HTR-8/SVneo (cell line): ENCODE data around the gene PFDN1.

Source experiments
- DNase-seq: peaks from one replicate; pipeline ENCODE4 v3.0.0; 2011; ENCODE audit warnings: low spot score, mixed read lengths; ENCODE audit not compliant: insufficient read length
- FAIRE-seq: peaks from 2 replicates; lab custom pipeline; 2011; peaks lifted over from hg19 to GRCh38; lab: Jason Lieb, UNC

Gene PFDN1

DNA sequence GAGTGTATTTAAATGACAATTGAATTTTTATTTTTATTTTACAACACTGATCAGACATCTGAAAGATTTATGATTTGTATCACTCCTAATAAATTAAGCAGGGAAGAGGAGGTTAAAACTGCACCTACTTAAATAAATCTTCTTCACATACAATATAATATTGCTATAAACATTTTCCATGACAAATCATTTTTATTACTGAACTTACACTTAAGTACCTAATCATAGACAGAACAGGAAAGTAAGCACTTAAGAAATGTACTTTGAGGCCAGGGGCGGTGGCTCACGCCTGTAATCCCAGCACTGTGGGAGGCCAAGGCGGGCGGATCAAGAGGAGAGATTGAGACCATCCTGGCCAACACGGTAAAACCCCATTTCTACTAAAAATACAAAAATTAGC is 3.8 kb downstream of the PFDN1 start:
- DNase-seq, result no peak
- no peak for FAIRE-seq

DNA sequence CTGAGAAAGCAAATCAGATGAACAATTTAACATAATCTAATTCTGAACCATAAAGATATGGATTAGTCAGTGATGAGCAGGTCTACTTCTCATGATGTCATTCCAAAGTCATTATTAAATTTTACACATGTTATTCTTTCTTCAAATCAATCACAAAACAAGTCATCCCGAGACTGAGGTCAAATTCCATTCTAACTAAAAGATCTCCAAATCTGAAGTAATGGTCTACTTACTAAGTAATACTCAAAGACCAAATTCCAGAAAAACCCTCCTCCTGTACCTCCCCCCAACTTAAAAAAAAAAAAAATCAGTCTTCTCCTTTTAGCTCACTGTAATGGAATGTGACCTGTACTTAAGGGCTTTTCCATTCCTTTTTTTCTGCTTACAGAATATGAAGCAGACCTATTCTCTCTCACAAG is 4.7 kb downstream of the PFDN1 start:
- FAIRE-seq (no peak), DNase-seq (no peak)

DNA sequence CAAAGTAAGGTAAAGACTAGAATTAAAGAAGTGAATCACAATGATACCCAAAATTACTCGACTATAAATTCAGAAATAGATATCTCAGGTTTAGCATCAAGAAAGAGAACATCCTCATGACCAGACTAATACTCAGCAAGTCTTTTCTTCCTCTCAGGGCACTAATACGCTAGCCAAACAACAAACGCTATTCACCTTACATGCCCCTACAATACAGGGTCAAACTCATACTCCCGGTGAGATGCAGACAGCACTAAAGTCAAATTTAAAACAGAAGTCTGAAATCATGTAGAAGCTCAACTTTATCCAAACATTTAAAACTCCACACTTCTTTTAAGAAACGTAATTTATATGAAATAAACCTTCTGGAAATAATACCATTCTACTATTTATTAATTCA is 5.6 kb downstream of the PFDN1 start:
- FAIRE-seq (no peak), DNase-seq (no peak)

DNA sequence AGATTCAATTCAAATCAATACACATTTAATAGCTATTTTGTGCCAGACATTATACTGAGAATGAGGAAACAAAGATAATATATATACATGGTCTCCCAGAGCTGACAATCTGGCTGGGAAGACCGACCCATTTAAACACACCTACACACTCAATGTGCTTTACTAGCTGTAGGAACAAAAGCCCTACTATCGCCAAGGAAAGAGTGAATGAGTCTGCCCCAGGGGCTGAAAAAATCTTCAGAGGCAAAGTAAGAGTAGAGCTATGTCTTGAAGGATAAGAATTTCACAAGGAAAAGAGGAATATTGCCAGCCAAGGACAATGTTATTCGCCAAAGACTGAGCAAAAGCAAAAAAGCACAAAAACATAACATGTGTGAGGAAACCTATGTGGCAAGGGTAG is 6.6 kb downstream of the PFDN1 start:
- FAIRE-seq, result no peak
- no peak for DNase-seq

DNA sequence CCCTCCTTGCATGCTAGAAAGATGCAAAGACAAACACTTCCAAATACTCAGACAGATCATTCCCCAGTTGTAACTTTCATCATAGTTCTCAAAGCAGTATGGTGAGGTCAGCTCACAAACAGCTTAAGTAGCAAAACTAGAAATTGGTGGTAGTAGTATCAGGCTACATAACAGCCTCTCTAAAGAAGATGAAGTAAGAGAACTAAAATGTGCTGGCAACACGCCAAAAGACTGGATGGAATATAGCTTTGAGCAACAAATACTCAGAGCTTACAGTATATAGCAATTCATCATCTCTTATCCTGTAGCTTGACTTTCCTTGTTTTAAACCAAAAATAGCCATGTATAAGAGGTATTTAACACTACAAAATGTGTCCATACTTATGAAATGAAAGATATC is 7.5 kb downstream of the PFDN1 start:
- FAIRE-seq, result no peak

DNA sequence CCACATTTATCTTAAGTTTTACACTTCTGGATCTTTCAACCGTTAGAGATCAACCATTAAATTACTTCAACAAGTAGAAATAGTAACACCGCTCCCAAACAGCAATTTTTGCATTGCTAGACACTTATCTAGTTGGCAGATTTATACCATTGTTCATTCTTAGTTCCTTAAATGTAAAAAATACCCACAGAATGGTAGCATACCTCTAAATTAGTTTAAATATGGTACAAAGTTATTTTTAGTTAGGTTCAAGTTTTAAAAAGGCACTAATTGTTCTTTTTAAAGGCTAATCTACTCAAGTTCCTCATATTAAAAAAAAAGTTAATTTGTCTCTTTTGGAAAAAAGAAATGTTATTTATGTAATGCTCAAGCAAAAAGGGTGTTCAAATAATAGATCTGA is 8.1 kb downstream of the PFDN1 start:
- FAIRE-seq (no peak), DNase-seq (no peak)

More for the DNA sequence above, 7.5 kb downstream of the PFDN1 start:
- DNase-seq, result peak; percentile 53

DNA sequence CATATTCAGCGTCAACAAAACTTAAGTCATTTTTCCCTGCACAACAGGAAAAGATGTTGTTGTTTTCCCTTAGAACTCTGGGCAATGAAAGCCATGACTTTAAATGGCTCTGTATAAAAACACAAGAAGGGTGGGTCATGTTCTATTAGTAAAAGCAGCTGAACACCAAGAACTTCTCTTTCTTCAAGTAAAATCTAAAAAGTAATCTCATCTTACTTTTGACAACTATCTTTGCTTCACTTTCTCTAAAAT is 9.1 kb downstream of the PFDN1 start:
- FAIRE-seq, result no peak
- DNase-seq, result no peak

DNA sequence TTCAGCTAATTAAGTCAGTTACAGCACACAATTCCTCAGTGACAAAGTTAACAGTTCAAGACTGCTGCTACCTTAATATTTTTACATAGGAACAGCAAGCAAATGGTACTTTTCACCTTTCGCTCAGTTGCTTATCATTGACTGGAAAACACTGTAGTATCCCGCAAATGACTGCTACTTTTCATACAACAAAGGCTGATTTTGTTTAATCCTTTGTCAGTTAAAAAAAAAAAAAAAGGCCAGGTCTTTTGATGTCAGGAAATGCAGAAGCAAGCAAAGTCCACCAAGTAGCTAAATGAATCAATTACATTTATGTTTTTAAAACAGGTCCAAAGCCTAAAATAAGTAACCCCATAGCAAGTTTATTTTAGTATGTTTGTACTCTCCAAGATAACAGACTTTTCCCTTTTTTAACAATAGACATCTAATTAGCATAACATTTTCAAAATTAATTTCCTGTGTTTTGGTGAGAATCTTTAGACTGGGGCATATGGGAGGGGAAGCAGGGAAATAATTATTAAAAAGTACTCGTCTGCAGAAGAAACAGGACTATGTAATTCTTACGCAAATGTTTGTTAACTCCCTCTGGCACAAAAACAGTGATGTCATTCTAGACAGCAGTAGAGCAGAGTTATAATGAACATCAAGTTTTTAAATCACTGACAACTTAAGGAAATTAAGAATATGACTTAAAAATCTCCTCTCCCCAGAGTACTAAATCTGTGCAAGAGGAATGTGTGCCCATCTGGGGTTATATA is 9.6 kb downstream of the PFDN1 start:
- DNase-seq, result no peak
- FAIRE-seq, result no peak

DNA sequence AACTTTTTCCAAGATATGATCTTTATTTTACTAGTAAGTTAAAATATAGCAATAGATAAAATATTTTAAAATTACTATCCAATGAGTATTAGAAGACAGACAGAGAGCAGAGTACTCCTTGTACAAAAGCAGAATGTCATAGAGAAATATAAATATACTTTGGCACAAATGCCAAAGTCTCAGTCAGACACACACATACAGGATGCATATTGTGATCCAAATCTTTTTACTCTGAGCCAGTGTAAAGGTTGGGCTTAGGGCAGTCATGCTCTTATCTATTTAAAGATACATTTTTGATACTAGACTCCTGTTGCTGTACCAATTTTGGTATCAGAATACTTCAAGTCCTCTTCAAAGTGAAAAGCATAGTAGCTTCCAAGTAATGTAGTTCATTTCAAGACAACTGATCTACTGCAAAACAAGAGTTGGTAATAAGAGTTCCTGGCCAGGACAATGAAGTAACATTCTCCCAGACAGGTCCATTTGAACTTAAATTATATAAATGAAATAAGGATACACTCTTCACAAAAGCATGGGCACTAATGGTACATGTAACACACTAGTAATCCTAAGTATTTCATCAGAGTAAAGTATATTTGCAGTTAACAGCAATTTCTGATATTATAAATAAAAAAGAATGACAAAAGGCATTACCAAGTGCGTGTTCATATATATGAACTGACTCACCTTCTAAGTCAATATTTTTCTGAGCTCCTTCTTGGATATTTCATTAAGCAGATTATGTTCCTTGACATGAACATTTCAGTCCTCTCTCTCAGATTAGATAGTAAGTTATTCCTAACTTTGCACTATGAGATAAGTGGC is 10.5 kb downstream of the PFDN1 start:
- DNase-seq, result no peak
- FAIRE-seq, result no peak

DNA sequence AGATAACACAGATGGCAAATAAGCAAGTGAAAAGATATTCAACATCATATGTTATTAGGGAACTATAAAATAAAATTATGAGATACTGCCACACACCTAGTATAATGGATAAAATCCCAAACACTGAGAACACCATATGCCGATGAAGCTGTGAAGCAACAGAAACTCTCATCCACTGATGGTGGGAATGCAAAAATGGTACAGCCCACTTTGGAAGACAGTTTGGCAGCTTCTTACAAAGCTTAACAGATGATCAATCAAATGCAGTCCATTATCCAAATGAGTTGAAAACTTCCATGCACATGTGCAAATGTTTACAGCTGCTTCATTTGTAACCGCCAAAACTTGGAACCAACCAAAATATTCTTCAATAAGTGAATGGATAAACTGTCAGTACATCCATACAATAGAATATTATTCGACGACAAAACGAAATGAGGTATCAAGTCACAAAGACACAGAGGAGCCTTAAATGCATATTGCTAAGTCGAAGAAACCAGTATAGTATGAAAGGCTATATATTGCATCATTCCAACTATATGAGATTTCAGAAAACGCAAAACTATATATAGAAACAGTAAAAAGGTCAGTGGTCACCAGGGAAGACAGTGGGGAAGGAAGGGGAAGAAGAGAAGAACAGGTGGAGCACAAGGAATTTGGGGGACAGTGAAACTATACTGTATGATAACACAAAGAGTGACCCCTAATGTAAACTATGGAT is 14.9 kb downstream of the PFDN1 start:
- FAIRE-seq, result no peak
- no peak for DNase-seq

DNA sequence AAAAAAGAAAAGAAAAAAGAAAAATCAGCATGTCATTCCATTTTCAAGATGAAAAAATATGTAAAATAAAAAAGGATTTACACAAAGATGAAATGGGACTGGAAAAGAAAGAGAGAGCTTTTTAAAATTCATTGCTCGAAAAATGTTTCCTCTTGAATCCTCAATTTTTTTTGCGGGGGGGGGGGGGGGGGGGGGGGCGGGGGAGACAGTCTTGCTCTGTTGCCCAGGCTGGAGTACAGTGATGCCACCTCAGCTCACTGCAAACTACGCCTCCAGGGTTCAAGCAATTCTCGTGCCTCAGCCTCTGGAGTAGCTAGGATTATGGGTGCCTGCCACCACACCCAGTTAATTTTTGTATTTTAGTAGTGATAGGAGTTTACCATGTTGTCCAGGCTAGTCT is 16.5 kb downstream of the PFDN1 start:
- DNase-seq (no peak), FAIRE-seq (no peak)

DNA sequence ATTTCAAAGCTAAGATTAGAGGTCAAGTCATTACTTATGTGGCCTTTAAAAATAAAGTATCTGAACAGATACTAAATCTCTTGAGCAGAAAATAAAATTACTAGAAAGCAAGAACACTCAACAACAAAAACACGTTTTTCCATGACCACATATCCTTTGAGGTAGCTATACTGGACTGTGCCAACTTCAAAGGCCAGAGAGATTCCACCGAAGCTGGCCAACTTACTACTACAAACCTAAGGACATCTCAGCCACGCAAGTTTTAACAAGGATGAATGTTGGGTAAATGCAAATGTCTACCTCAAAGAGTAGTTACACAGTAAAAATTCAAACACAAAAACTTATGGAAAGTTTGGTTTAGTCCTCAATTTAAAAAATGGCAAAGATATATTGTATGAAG is 18.9 kb downstream of the PFDN1 start:
- DNase-seq, result no peak
- no peak for FAIRE-seq

DNA sequence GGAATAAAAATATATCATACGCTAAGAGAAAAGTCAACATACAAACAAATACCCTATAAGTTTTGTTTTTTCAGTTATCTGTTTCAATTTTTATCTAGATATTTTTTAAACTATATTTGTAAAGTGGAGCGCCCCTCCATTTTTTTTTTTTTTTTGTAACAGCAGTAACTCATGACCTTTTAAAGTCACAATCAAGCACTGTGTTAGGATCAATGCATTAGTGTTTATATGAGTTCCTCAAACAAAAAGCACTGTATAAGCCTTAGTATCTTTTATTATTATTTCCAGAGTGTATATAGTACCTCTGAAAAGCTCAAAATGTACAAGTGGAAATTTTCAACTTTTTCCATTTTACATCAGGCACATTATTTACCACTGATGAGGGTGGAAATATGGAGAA is 20.6 kb downstream of the PFDN1 start:
- FAIRE-seq (no peak), DNase-seq (no peak)

DNA sequence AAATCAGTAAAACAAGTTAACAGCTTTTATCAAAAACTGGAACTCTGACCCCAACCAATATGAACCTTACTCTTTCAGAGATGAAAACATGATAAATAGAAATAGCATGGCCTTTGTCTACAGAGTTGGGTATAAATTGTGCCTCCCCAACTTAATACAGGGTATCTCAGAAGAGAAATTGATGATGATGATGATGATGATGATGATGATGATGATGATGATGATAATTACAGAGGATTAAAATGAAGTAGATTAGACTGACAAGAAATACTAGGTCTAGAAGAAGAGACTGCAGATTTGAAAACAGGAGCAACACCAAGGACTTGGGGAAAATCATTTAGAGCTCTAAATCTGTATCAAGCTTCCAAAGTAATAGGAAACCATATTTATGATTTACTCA is 27.1 kb downstream of the PFDN1 start:
- DNase-seq (no peak), FAIRE-seq (no peak)

DNA sequence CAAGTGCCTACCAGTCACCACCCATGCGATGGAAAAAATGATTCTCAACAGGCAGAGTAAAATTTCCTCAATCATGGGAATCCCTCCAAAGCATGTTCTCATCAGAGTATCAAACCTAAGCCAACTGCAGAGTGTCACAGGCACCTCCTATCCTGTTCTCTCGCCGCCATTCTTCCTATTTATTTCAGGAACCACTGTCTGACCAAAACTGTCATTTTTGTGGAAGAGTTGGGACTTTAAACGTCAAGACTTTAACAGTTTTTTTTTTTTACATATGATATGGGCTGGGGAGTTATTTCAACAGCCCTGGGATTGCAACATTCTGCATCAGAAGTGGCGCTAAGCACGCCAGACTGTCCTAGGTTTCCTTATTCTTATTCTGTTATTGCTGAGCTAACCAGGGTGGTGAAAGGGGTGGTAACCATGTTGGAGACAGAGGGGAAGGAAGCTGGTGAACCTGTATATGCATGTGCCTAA is 29.5 kb downstream of the PFDN1 start:
- FAIRE-seq (no peak), DNase-seq (no peak)

DNA sequence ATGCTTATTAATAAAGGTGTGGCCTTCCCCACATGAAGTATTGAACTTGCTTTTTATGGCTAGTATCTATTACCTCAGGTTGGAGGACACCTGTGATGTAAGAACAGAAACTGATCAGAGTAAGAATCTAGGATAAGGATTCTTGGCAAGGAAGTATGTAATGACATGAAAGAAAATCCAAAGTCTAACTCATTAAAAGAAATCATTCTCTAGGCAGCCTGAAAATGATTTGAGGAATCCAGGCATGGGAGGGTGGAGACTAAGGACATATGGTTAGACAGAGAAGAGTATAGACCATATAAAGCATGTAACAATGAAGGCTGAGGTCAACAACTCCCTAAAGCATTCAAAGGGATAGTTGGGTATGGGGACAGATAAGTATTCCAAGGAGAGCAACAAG is 32.9 kb downstream of the PFDN1 start:
- DNase-seq (no peak), FAIRE-seq (no peak)

DNA sequence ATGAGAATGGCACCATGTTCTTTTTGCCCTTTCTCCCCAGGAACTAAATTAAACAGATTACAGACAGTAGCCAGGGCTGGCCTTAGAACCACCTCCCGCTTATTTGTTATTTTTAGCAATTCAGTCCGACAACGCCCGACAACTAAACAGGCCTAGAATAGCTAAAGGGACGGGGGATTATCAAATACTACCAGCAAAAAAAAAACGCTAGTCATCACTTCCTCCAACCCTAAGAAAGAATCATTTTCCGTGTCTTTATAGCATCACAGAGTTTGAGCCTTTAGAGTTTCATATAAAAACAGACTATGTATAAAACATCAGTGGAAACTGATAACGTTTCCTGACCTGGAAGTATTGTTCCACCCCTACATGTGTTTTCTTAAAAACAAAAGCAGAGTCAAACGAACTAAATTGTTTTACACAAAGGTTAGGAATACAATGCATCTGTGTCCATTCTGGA is 35.3 kb downstream of the PFDN1 start:
- FAIRE-seq (no peak), DNase-seq (no peak)

DNA sequence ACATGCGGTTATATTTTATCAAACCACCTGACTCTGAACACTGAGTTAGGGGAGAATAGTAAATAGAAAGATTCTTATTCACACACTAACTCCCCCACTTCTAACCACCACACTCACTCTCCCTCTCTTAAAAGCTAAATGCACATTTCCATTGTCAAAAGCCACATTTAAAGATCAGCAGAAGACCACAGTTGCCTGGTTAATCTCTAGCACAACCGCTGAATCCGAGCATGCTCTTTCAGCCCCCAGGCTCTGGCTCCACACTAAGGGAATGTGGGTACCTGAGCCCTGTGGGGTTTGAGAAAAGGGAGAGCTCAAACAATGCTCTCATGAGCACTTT is 35.7 kb downstream of the PFDN1 start:
- no peak for DNase-seq
- no peak for FAIRE-seq

DNA sequence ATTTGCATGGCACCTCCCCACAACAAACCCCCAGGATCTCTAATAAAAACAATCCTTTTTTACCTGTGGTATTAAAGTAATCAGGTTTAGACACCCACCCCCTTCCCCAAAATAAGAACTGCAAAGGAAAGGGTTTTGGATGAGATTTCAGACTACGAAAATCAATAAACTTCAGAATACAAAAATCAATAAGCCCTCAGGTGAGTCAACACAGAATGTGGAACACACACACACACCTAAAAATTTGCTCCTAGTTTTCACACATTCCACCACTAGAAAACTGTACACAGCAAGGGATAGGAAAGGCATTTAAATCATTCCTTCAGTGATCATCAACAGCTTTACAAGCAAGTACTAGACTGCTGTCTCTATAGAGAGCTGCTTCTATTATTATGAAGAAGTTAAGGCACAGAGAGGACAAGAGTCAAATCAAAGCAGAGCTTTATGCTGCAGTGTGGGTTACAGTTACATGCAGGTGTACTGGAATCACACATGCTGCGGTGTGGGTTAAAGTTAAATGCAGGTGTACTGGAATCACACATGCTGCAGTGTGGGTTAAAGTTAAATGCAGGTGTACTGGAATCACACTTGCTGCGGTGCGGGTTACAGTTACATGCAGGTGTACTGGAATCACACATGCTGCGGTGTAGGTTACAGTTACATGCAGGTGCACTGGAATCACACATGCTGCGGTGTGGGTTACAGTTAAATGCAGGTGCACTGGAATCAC is 36.3 kb downstream of the PFDN1 start:
- DNase-seq (no peak), FAIRE-seq (peak; percentile 75)

DNA sequence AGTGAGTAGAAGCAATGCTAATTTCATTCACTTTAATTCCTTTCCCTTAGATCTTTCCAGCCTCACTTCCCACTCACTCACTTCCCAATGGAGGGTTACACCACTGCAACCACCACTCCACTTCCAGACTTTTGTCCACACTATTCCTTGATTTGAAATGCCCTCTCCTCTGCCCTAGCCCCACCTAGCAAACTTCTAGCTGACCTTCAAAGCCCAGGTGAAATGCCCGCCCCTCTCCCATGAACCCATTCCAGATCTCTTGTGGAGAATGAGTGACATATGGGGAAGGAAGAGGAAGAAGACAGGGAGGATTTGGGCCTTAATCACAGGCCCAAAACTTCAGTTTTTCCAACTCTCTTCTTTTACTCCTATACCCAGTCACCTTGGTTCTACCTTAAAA is 37.1 kb downstream of the PFDN1 start:
- DNase-seq (no peak), FAIRE-seq (no peak)

DNA sequence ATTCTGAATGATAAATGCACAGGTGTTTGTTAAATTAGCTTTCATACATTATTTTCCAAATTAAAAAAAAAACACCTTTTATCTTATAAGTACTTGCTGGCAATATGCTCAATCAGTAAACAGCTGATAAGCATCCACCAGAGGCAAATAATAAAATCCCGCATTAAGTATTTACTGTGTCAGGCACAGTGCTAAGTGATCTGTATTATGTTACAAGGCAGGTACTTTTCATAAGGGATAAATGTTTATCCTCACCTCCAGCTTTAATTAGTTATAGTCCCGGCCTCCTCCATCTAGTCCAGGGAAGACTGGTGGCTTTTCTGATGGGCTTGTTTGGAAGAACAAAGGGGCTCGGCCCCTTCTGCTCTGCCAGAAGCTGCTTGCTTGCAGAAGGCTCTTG is 40.1 kb downstream of the PFDN1 start:
- DNase-seq (no peak), FAIRE-seq (no peak)
